Measurements from ENCODE around the gene BUB1B. TPM values are rescaled to one million over a fixed set of nuclear protein-coding genes. Genes with fewer than 3 reads are reported as not detected.
"Not testable (repeated sequence)": the region's sequence is repeated elsewhere in the genome, so short reads cannot be mapped to it uniquely, and the experiment has no call there.

Gene BUB1B, protein sequence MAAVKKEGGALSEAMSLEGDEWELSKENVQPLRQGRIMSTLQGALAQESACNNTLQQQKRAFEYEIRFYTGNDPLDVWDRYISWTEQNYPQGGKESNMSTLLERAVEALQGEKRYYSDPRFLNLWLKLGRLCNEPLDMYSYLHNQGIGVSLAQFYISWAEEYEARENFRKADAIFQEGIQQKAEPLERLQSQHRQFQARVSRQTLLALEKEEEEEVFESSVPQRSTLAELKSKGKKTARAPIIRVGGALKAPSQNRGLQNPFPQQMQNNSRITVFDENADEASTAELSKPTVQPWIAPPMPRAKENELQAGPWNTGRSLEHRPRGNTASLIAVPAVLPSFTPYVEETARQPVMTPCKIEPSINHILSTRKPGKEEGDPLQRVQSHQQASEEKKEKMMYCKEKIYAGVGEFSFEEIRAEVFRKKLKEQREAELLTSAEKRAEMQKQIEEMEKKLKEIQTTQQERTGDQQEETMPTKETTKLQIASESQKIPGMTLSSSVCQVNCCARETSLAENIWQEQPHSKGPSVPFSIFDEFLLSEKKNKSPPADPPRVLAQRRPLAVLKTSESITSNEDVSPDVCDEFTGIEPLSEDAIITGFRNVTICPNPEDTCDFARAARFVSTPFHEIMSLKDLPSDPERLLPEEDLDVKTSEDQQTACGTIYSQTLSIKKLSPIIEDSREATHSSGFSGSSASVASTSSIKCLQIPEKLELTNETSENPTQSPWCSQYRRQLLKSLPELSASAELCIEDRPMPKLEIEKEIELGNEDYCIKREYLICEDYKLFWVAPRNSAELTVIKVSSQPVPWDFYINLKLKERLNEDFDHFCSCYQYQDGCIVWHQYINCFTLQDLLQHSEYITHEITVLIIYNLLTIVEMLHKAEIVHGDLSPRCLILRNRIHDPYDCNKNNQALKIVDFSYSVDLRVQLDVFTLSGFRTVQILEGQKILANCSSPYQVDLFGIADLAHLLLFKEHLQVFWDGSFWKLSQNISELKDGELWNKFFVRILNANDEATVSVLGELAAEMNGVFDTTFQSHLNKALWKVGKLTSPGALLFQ
- 44.3 and 49.3 TPM in 2 replicates for total RNA-seq (2014; rRNA removed; shearing (Covaris generic); ENCODE audit: low replicate concordance)

DNA sequence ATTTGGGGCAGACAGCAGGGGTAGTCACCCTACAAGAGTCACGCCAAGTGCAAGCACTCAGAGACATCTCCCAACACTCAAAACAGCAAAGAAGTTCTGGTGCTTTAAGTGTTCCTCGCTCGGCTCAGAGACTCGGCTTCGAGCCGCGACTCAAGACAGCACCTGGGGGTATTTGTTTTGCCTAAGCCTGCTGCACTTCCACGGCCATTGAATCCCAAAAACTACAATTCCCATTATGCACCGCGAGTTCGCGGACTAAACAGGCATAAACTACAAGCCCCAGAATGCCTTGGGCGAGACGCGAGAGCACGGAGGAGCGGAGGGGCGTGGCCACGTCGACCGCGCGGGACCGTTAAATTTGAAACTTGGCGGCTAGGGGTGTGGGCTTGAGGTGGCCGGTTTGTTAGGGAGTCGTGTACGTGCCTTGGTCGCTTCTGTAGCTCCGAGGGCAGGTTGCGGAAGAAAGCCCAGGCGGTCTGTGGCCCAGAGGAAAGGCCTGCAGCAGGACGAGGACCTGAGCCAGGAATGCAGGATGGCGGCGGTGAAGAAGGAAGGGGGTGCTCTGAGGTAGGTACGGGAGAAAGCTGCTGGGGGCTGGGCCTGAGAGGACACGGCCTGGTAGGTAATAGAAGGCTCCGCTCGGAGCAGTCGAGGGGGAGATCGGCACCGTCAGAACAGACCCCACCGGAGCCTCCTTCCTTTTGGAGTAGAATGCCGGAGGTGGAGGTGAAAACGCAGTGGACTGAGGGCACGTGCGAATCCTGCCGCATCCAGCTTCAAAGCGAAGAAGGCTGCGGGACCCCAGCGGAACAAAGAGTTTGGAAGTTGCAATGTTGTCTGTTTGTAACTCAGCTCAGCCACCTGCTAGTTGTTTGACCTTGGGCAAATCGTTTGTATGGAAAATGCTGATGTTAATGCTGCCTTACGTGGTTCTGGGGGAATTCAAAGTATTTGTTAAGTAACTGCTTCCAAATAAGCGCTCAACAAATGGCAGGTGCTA is at the start of gene BUB1B:
Gene BUB1B, plus strand, starts transcription at position 381 of the 1,000 bp plus-strand sequence. Its CDS starts 152 bp downstream, at position 533.
- peak; percentile 89 for DNase-seq (ENCODE audit: low read depth)

DNA sequence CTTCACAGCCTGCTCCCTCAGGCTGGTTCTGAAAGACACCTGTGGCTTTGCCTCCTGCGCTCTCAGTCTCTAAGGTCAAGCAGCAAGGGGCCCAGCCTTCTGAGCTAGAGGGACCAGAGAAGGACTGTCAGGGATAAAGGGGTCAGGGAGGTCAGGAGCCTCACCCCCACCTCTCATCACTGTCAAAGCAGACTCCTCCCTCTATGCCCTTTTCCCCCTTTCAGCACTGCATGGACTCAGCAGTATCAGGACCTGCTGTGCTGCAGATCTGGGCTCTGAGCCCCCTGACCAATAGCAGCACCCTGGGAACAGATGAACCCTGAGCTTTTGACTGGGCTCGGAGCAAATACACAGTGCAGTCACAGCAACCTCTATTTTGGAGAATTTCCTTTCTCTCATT is 49.0 kb upstream of the BUB1B start:
- DNase-seq (ENCODE audit: low read depth), result no peak
- in situ Hi-C loops (cut with HindIII; ENCODE audit: low pct_unique_long_range_greater_than_20kb, low sequenced_read_pairs), result no loop called here

More for the DNA sequence above, at the start of gene BUB1B:
- in situ Hi-C loops (cut with HindIII; ENCODE audit: low pct_unique_long_range_greater_than_20kb, low sequenced_read_pairs), result no loop called here

DNA sequence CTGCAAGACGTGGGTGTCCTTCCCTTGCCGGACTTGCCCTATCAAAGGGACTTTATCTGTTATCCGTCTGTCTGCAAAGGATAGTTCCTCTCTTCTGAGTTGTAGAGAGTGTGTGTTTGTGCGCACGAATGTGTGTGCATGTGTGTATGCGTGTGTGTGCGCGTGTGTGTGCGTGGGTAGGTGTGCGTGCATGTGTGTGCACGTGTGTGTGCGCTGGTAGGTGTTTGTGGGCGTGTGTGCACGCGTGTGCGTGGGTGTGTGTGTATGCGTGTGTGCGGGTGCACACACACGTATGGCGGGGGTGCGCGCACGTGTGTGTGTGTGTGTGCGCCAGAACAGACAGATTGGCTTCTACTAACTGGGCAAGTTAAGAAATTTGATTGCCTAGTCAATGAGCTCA is 48.1 kb upstream of the BUB1B start:
- DNase-seq (ENCODE audit: low read depth), result no peak
- in situ Hi-C loops (cut with HindIII; ENCODE audit: low pct_unique_long_range_greater_than_20kb, low sequenced_read_pairs), result no loop called here

DNA sequence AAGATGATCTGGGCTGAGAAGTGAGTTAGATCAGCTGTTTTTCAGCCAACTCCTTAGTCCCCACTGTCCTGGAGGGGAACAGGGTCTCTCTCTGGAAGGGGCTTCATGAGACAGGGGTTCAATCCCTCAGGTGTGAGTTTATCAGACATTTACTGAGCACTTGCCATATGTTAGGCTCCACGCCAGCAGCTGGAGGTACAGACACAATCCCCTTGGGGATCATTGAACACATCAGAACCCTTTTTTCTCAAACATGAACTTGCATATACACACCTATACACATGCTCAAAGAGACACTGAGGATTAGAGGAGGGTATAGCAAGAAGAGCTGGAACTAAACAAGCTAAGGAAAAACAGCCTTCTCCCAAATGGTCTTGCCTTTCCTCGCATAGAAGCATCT is 46.7 kb upstream of the BUB1B start:
- in situ Hi-C loops (cut with HindIII; ENCODE audit: low pct_unique_long_range_greater_than_20kb, low sequenced_read_pairs), result no loop called here
- DNase-seq (ENCODE audit: low read depth), result no peak

DNA sequence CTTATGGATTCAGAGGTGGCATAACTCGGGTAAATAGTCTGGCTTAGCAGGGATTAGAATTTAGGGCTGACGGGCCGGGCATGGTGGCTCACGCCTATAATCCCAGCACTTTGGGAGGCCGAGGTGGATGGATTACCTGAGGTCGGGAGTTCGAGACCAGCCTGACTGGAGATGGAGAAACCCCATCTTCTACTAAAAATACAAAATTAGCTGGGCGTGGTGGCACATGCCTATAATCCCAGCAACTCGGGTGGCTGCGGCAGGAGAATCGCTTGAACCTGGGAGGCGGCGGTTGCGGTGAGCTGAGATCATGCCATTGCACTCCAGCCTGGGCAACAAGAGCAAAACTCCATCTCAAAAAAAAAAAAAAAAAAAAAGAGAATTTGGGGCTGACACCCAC is 45.8 kb upstream of the BUB1B start:
- DNase-seq (ENCODE audit: low read depth), result not testable (repeated sequence)

DNA sequence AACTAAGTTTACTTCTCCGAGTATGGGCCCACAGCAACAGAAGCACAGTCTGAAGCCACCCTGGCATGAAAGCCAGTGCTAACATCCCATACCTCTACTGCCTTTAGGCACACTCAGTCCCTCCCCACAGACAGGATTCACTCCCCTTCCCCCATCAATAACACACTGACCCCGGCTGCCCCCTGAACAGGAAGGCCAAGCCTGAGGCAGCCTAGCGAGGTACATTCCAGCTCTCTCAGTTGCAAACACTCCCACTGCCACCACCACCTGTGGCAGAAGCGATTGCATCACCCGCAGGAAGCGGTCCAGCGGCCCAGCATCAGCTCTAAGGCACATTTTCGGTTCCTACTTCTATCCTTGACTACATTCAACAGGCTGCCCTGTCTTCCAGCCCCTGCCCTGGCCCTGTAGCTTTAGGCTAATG is 45.2 kb upstream of the BUB1B start:
- in situ Hi-C loops (cut with HindIII; ENCODE audit: low pct_unique_long_range_greater_than_20kb, low sequenced_read_pairs), result no loop called here
- no peak for DNase-seq (ENCODE audit: low read depth)

More for the DNA sequence above, 45.8 kb upstream of the BUB1B start:
- in situ Hi-C loops (cut with HindIII; ENCODE audit: low pct_unique_long_range_greater_than_20kb, low sequenced_read_pairs), result not testable (repeated sequence)

DNA sequence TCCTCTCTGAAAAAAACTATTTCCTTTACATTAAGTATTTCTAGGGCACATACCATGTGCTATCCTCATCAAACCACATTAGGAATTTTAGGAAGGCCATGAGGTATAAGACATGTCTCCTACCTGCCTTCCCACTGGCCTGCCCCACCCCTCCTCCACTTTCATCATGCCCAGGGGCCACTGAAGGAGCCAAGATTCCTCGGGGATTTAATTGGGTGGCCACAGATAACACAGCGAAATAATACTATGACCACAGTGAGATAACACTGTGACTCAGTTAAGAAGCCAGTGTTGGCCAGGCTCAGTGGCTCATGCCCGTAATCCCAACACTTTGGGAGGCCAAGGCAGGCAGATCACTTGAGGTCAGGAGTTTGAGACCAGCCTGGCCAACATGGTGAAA is 42.4 kb upstream of the BUB1B start:
- in situ Hi-C loops (cut with HindIII; ENCODE audit: low pct_unique_long_range_greater_than_20kb, low sequenced_read_pairs), result no loop called here
- no peak for DNase-seq (ENCODE audit: low read depth)

DNA sequence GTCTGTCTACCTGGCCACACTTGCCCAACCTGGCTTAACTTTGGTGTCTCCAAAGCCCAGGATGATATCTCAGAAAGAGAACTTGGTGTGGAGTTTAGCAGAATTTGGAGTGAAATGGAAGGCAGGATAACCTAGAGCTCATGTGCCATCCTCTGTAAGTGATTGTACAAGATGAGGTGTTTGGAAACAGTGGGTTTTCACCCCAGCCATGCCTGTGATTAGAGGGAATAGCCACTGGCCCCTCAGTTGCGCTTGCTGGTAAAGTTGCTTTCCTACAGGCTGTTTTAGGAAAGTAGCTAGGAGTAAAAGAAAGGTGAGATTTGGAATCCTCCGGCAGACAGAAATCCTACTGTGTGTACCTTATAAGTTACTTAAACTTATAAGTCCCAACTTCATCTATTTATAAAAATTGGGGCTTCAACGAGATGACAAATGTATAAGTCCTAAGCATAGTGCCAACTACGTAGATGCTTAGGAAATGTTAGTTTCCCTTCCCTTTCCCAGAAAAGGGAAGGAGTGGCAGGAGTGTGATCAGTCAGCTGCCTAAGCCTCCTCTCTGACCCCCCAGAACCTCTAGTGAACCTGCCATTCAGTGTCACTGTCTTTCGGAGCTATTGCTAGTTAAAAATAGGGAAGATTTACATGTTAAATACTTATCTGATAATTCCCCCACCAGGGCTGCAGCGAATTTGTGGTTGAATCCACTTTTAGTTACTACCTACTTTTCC is 38.8 kb upstream of the BUB1B start:
- in situ Hi-C loops (cut with HindIII; ENCODE audit: low pct_unique_long_range_greater_than_20kb, low sequenced_read_pairs), result no loop called here
- no peak for DNase-seq (ENCODE audit: low read depth)

DNA sequence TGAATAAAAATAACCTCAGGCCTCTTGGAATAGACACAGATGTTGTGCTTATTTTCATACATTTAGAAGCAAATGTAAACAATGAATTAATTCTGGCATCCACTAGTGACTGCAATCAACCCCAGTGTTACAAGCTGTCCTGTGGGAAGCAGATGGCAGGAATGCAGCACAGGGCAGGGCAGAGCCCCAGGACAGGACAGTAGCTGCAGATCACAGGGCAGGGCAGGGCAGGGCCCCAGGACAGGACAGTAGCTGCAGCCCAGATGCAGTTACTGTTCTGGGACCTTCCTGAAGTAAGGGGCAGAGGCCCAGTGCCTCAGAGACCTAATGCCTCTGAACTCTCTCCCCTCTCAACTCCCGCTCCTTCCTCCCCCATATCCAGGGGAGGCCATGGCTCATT is 37.9 kb upstream of the BUB1B start:
- DNase-seq (ENCODE audit: low read depth); in situ Hi-C loops (cut with HindIII; ENCODE audit: low pct_unique_long_range_greater_than_20kb, low sequenced_read_pairs): not testable (repeated sequence)

DNA sequence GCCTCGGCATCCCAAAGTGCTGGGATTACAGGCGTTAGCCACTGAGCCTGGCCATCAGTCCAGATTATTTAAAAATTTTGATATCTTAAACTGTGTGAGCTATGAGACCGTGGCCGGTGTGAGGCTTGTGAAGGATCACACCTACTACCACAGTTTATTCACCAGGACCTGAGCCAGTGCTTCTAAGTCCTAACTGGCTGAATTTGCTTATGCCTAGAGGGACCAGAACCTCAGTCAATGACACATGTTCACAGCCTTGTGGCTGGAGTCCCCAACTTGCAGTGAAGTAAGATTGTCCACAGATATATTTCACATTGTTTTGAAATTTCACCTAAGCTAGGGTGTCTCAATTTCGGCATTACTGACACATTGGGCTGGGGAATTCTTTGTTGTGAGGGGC is 37.0 kb upstream of the BUB1B start:
- DNase-seq (ENCODE audit: low read depth); in situ Hi-C loops (cut with HindIII; ENCODE audit: low pct_unique_long_range_greater_than_20kb, low sequenced_read_pairs): not testable (repeated sequence)

DNA sequence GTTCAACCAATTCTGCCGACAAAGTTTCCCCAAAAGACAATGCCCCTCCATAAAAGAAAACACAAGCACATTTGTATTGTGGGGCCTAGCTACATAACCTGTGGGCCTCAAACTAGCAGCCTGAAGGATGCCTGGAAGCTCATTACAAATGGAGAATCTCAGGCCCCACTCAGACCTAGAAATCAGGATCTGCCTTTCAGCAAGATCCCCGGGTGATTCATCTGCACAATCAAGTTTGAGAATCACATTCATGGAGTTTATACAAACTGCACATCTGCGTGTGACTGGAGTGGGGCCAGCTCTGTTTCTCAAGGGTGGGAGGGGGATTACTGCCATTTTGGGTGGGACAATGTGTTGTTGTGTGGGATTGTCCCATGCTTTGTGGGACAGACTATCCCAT is 36.5 kb upstream of the BUB1B start:
- in situ Hi-C loops (cut with HindIII; ENCODE audit: low pct_unique_long_range_greater_than_20kb, low sequenced_read_pairs); DNase-seq (ENCODE audit: low read depth): not testable (repeated sequence)

DNA sequence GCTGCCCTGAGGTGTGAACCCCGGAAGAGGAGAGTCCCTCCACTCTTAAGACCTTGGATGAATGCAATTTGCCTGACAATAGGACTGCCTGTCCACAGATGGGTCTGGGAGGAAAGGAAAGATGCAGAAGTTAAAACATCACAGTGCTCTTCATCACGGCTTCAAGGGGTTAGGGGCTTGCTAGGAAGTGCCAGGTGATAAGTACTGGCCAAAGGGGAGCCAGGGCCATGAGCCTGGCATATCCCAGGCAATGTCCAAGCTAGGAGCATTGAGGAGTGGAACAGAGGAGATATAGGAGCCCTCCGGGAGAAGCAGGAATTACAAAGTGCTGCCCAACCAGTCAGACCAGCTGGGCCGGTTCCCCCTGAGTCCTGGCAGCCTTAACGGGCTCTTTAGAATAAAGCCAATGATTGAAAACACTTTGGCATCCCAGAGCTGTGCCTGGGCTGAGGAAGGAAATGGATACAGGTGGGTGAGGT is 36.0 kb upstream of the BUB1B start:
- in situ Hi-C loops (cut with HindIII; ENCODE audit: low pct_unique_long_range_greater_than_20kb, low sequenced_read_pairs), result not testable (repeated sequence)

DNA sequence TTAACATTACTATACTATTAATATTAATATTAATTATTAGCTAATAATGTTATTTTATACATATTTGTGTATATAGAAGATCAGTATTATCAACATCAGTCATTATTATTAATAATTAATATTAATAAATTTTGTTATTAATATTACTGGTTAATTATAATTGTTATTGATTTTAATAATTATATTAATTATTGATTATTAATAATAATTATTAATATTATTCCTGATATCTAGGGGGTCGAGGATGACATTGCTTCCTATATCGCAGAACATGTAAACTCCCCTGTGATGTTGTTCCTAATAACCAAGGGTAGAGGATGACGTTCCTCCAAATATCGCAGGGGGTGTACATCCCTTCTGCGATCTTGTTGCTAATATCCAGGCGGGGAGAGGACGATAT is 34.9 kb upstream of the BUB1B start:
- DNase-seq (ENCODE audit: low read depth), result no peak
- in situ Hi-C loops (cut with HindIII; ENCODE audit: low pct_unique_long_range_greater_than_20kb, low sequenced_read_pairs), result no loop called here

More for the DNA sequence above, 36.0 kb upstream of the BUB1B start:
- not testable (repeated sequence) for DNase-seq (ENCODE audit: low read depth)

DNA sequence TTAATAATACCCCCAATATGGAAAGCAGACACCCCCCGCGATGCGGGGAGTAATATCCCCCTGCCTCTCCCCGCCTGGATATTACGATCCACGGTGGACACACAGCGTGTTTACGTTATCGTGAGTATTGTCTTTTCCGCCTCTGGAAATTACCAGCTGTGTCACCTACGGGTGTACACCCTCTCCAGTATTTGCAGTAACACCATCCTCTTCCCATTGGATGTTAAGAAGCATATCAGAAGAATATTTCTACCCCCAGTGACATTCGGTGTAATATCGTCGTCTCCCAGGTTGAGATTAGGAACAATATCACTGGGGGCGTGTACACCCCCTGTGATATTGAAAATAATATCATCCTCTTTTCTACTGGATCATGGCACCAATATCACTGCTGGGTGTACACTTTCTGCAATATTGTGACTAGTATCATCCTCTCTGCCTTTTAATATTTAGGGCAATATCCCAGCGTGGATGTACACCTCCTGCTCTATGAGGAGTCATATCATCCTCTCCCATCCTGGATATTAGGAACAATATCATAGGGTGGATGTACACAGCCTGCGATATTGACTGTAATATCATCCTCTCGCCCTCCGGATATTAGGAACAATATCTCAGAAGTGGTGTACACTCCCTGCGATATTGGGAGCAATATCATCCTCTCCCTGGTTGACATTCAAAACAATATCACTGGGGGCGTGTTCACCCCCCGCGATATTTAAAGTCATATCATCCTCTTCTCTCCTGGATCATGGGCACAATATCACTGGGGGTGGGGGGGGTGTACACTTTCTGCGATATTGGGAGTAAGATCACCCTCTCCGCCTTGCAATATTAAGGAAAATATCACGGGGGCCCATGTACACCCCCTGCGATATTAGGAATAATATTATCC is 31.9 kb upstream of the BUB1B start:
- no peak for DNase-seq (ENCODE audit: low read depth)
- in situ Hi-C loops (cut with HindIII; ENCODE audit: low pct_unique_long_range_greater_than_20kb, low sequenced_read_pairs), result no loop called here

DNA sequence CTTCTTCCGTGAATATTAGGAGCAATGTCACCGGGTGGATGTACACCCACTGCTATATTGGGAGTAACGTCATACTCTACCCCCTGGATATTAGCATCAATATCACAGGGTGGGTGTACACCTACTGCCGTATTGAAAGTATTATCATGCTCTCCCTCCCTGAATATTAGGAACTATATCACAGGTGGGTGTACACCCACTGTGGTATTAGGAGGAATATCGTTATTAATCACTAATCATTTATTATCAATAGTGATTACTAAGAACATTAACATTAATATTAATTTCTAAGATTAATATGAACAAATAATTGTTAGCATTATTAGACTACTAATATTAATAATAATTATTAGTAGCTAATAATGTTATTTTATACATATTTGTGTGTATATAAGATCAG is 30.8 kb upstream of the BUB1B start:
- no peak for DNase-seq (ENCODE audit: low read depth)
- in situ Hi-C loops (cut with HindIII; ENCODE audit: low pct_unique_long_range_greater_than_20kb, low sequenced_read_pairs), result no loop called here

All from Caki2 (cell line).